ENCODE data around the gene ZFAND4.
"Not testable (repeated sequence)": the region's sequence is repeated elsewhere in the genome, so short reads cannot be mapped to it uniquely, and the experiment has no call there.

The ZFAND4 gene

DNA sequence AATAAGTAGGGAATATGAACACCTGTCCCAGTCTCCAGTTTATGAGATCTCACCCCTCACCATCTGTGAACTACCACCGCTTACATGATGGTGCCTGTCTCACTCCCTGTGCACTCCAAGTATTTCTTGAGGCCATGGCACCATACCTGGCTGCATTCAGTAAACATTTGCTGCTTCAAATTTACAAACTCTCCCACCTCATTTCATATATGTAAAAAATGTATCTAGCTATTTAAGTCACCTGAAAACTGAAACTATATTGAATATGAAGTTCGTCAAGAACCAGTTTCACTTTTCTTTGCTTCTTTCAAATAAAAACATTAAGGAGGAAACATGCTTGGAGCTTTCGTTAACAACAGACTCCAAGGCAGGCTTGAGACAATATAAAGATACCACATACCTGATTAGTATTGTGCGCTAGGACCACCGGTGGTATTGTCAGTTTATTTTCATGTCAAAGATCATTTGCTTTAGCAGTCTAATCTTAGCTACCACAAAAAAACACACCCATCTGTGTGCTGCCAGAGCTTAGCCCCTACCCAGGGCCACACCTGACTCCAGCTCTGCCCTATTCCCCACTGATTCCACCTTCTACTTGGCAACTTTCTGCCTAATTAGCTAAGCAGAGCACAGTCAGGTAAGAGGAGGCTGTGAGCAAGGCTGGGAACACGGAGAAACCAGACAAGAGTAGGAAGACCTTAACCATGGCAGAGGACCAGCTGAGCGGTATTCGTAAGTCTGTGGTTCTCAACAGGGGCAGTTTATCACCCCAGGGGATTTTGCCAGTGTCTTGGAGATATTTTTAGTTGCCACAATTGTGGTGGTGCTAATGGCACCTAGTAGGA lies 92.0 kb downstream of the ZFAND4 start:
- Histone ChIP-seq H3K4me1 (ENCODE audit: insufficient read depth, insufficient read length) (peaks cover 2% of the 10 kb centered on the region), H3K9ac (ENCODE audit: insufficient read length, low read depth) (no peak overlapping the region), H3K36me3 (ENCODE audit: insufficient read depth, insufficient read length, low read length) (no peaks in the 10 kb centered on the region), H3K4me3 (ENCODE audit: insufficient read length, low read depth) (no peak overlapping the region), H3K27me3 (ENCODE audit: insufficient read depth, insufficient read length) (no peaks in the 10 kb centered on the region), H3K9me3 (ENCODE audit: insufficient read depth, low read length) (no peaks in the 10 kb centered on the region; the same call in 1 of the 2 replicates)
- TF ChIP-seq SUZ12 (IDR thresholded peaks at IDR 0.05; ENCODE audit: extremely low read depth, insufficient read depth, insufficient read length) (no peak), YY1 (IDR thresholded peaks at IDR 0.05; ENCODE audit: insufficient read depth, insufficient read length) (no peak), ZNF274 (IDR thresholded peaks at IDR 0.05; ENCODE audit: low read depth, low read length) (no peak)
- no peak for DNase-seq (ENCODE audit: low read depth, low spot score)

DNA sequence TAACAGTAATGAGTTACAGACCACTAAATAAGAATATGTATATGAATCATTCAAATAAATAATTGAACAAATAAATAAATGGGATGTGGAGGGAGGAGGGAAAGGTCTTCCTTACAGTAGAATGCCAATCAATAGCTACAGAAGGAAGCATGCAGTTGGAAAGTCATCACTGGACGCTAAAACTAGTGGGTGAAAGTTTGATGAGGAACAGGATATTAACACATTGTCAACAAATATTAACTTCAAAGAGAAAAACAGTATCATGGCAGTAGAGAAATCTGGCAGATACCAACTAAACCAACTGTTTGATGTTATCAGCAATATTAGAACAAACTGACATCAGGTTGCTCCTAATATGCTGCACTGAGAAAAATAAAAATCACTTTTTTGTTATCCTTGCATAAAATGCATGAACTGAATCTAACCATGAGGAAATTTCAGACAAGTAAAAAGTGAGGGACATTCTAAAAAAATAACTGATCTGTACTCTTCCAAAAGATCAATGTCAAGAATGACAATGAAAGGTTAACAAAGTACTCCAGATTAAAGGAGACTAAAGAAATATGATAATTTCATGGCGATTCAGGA lies 94.1 kb downstream of the ZFAND4 start:
- no peaks in the 10 kb centered on the region for H3K9me3 ChIP-seq (ENCODE audit: insufficient read depth, low read length)
- DNase-seq (ENCODE audit: low read depth, low spot score), result no peak
- no peak for TF ChIP-seq SUZ12 (IDR thresholded peaks at IDR 0.05; ENCODE audit: extremely low read depth, insufficient read depth, insufficient read length)
- TF ChIP-seq YY1 (IDR thresholded peaks at IDR 0.05; ENCODE audit: insufficient read depth, insufficient read length), result no peak
- no peak for TF ChIP-seq ZNF274 (IDR thresholded peaks at IDR 0.05; ENCODE audit: low read depth, low read length)
- no peaks in the 10 kb centered on the region for H3K27me3 ChIP-seq (ENCODE audit: insufficient read depth, insufficient read length)
- H3K36me3 ChIP-seq (ENCODE audit: insufficient read depth, insufficient read length, low read length), result no peaks in the 10 kb centered on the region
- H3K9ac ChIP-seq (ENCODE audit: insufficient read length, low read depth), result no peak overlapping the region
- no peak overlapping the region for H3K4me3 ChIP-seq (ENCODE audit: insufficient read length, low read depth)
- peaks cover 2% of the 10 kb centered on the region for H3K4me1 ChIP-seq (ENCODE audit: insufficient read depth, insufficient read length)

DNA sequence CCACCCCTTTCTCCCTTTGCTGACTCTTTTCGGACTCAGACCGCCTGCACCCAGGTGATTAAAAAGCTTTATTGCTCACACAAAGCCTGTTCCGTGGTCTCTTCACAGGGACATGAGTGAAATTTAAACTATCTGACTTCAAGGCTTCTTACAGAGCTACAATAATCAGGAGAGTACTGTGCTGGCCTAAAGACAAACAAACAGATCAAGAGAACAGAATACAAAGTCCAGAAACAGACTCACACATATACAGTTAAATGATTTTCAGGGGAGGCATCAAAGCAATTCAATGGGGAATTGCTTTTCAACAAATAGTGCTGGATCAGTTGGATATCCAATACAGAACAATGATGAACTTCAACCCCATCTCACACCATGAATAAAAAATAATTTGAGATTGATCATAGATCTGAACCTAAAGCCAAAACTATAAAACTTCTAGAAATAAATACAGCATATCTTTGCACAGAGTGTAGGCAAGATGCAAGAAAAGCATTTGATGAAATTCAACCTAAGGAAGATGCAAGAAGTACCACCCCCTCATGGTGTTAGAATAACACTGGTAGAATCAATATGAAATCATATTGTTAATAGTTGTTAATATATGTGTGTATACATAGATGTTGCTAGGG lies 96.5 kb downstream of the ZFAND4 start:
- H3K36me3 ChIP-seq (ENCODE audit: insufficient read depth, insufficient read length, low read length), result no peaks in the 10 kb centered on the region
- H3K27me3 ChIP-seq (ENCODE audit: insufficient read depth, insufficient read length), result no peaks in the 10 kb centered on the region
- H3K9ac ChIP-seq (ENCODE audit: insufficient read length, low read depth), result no peak overlapping the region
- H3K9me3 ChIP-seq (ENCODE audit: insufficient read depth, low read length), result no peaks in the 10 kb centered on the region
- peaks cover 2% of the 10 kb centered on the region for H3K4me1 ChIP-seq (ENCODE audit: insufficient read depth, insufficient read length)
- no peak for DNase-seq (ENCODE audit: low read depth, low spot score)
- TF ChIP-seq YY1 (IDR thresholded peaks at IDR 0.05; ENCODE audit: insufficient read depth, insufficient read length), result no peak
- TF ChIP-seq SUZ12 (IDR thresholded peaks at IDR 0.05; ENCODE audit: extremely low read depth, insufficient read depth, insufficient read length), result no peak
- TF ChIP-seq ZNF274 (IDR thresholded peaks at IDR 0.05; ENCODE audit: low read depth, low read length), result no peak
- H3K4me3 ChIP-seq (ENCODE audit: insufficient read length, low read depth), result no peak overlapping the region

DNA sequence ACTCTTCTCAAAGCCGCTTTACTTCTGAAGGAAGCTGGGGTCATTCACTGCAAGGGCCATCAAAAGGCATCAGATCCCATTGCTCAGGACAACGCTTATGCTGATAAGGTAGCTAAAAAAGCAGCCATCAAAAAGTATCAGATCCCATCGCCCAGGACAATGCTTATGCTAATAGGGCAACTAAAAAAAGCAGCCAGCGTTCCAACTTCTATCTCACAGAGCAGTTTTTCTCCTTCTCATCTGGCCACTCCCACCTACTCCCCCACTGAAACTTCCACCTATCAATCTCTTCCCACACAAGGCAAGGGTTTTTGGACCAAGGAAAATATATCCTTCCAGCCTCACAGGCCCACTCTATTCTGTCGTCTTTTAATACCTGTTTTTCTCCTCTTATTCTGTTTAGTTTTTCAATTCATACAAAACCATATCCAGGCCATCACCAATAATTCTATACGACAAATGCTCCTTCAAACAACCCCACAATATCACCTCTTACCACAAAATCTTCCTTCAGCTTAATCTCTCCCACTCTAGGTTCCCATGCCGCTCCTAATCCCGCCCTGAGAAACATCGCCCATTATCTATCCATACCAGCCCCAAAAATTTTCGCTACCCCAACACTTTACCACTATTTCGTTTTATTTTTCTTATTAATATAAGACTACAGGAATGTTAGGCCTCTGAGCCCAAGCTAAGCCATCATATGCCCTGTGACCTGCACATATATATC lies 97.4 kb downstream of the ZFAND4 start:
- H3K36me3 ChIP-seq (ENCODE audit: insufficient read depth, insufficient read length, low read length); H3K4me3 ChIP-seq (ENCODE audit: insufficient read length, low read depth); H3K4me1 ChIP-seq (ENCODE audit: insufficient read depth, insufficient read length); H3K9me3 ChIP-seq (ENCODE audit: insufficient read depth, low read length); H3K27me3 ChIP-seq (ENCODE audit: insufficient read depth, insufficient read length); DNase-seq (ENCODE audit: low read depth, low spot score); H3K9ac ChIP-seq (ENCODE audit: insufficient read length, low read depth): not testable (repeated sequence)

DNA sequence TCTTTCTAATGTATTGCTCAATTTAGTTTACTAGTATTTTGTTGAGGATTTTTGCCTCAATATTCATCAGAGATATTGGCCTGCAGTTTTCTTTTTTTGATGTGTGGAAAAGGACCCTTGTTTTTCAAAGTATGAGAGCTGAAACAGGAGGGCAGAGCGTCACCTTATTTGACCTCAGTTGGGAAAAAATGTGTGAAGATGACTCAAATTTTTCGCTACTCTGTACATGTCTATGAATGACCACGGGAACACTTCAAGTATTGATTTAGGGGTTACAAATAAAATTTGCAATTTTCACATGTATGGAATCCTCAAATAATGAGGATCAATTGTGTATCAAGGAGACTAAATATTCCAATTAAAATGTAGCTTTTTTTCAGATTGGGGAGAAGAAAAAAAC lies 103.1 kb downstream of the ZFAND4 start:
- no peak for DNase-seq (ENCODE audit: low read depth, low spot score)
- 0 out of 2 replicates have a peak, but pooled peaks cover 4% of the 10 kb centered on the region for H3K9me3 ChIP-seq (ENCODE audit: insufficient read depth, low read length)
- TF ChIP-seq ZNF274 (IDR thresholded peaks at IDR 0.05; ENCODE audit: low read depth, low read length) (no peak), YY1 (IDR thresholded peaks at IDR 0.05; ENCODE audit: insufficient read depth, insufficient read length) (no peak), SUZ12 (IDR thresholded peaks at IDR 0.05; ENCODE audit: extremely low read depth, insufficient read depth, insufficient read length) (no peak)
- no peaks in the 10 kb centered on the region for H3K36me3 ChIP-seq (ENCODE audit: insufficient read depth, insufficient read length, low read length)
- H3K4me3 ChIP-seq (ENCODE audit: insufficient read length, low read depth), result no peak overlapping the region
- H3K4me1 ChIP-seq (ENCODE audit: insufficient read depth, insufficient read length), result no peaks in the 10 kb centered on the region
- no peak overlapping the region for H3K9ac ChIP-seq (ENCODE audit: insufficient read length, low read depth)
- H3K27me3 ChIP-seq (ENCODE audit: insufficient read depth, insufficient read length), result no peaks in the 10 kb centered on the region

DNA sequence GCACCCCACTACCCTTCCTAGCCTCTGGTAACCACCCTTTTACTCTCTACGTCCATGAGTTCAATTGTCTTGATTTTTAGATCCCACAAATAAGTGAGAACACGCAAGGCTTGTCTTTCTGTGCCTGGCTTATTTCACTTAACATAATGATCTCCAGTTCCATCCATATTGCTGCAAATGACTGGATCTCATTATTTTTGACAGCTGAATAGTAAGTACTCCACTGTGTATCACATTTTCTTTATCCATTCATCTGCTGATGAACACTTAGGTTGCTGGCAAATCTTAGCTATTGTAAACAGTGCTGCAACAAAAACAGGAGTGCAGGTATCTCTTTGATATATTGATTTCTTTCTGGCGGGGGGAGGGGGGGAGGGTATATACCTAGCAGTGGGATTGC lies 106.2 kb downstream of the ZFAND4 start:
- no peaks in the 10 kb centered on the region for H3K27me3 ChIP-seq (ENCODE audit: insufficient read depth, insufficient read length)

More for the DNA sequence above, 106.2 kb downstream of the ZFAND4 start:
- TF ChIP-seq SUZ12 (IDR thresholded peaks at IDR 0.05; ENCODE audit: extremely low read depth, insufficient read depth, insufficient read length) (no peak), YY1 (IDR thresholded peaks at IDR 0.05; ENCODE audit: insufficient read depth, insufficient read length) (no peak), ZNF274 (IDR thresholded peaks at IDR 0.05; ENCODE audit: low read depth, low read length) (no peak)
- no peaks in the 10 kb centered on the region for H3K4me1 ChIP-seq (ENCODE audit: insufficient read depth, insufficient read length)
- no peaks in the 10 kb centered on the region for H3K36me3 ChIP-seq (ENCODE audit: insufficient read depth, insufficient read length, low read length)
- no peak for DNase-seq (ENCODE audit: low read depth, low spot score)
- no peak overlapping the region for H3K9ac ChIP-seq (ENCODE audit: insufficient read length, low read depth)
- 0 out of 2 replicates have a peak, but pooled peaks cover 4% of the 10 kb centered on the region for H3K9me3 ChIP-seq (ENCODE audit: insufficient read depth, low read length)
- H3K4me3 ChIP-seq (ENCODE audit: insufficient read length, low read depth), result no peak overlapping the region

Data from NT2/D1 (cell line).